Activated CD4-positive, alpha-beta T cell treated with anti-CD3 and anti-CD28 coated beads, Interleukin-2, amount 10 ng/mL, durations not matched to agents 7 days and 5 days (primary cell): ENCODE measurements around the gene SMG6. TPM values are rescaled to one million over a fixed set of nuclear protein-coding genes. Genes with fewer than 3 reads are reported as not detected.
A peak's percentile ranks its signal among the peaks of the same experiment; 100 is the strongest.

Experiments
- CTCF ChIA-PET: fragments of 350-600 bp; sonication (Branson Sonifier 250); formaldehyde crosslinking; loops from one replicate; lab custom pipeline; 2021; ENCODE audit warnings: antibody characterized with exemption; lab: Charles Lee
- POLR2A ChIA-PET: fragments of 350-600 bp; sonication (Branson Sonifier 250); formaldehyde crosslinking; loops from one replicate; lab custom pipeline; 2021; ENCODE audit warnings: antibody characterized with exemption; lab: Charles Lee
- DNase-seq: peaks from one replicate; pipeline ENCODE4 v3.0.0-alpha.2; 2020
- H3K27ac Mint-ChIP-seq: one replicate; pipeline ENCODE4 v1.8.0; 2021; ENCODE audit warnings: mild to moderate bottlenecking, moderate library complexity, mixed read lengths
- H3K27me3 Mint-ChIP-seq: one replicate; pipeline ENCODE4 v1.8.0; 2021; ENCODE audit warnings: mixed read lengths
- H3K36me3 Mint-ChIP-seq: one replicate; pipeline ENCODE4 v1.8.0; 2021; ENCODE audit warnings: low read depth, mixed read lengths
- H3K4me1 Mint-ChIP-seq: one replicate; pipeline ENCODE4 v1.8.0; 2021; ENCODE audit warnings: mixed read lengths
- H3K4me3 Mint-ChIP-seq: one replicate; pipeline ENCODE4 v1.8.0; 2021; ENCODE audit warnings: mild to moderate bottlenecking, moderate library complexity, mixed read lengths
- H3K9me3 Mint-ChIP-seq: one replicate; pipeline ENCODE4 v1.8.0; 2021; ENCODE audit warnings: mixed read lengths
- total RNA-seq, 2 experiments: library from RNA; stranded (reverse); gene quantifications; one replicate each; pipeline ENCODE4 v1.2.3, GENCODE V29; 2021

Gene SMG6
- total RNA-seq, 2 experiments from 2014 or later, result 44.3 to 51.1 TPM

- H3K27ac Mint-ChIP-seq, result no peak overlapping the region
- CTCF ChIA-PET, result no interaction called here
- no peak overlapping the region for H3K4me3 Mint-ChIP-seq
- H3K27me3 Mint-ChIP-seq, result peaks cover under 1% of the 10 kb centered on the region
- H3K9me3 Mint-ChIP-seq, result no peaks in the 10 kb centered on the region
- no peak for DNase-seq
- peaks cover 17% of the 10 kb centered on the region for H3K4me1 Mint-ChIP-seq
- POLR2A ChIA-PET, result no interaction called here
- peaks cover 2% of the 10 kb centered on the region for H3K36me3 Mint-ChIP-seq
Measured at GRCh38 chr17:2034157-2034556, 269.4 kb downstream of the SMG6 start.

- no peak overlapping the region for H3K4me3 Mint-ChIP-seq
- no peaks in the 10 kb centered on the region for H3K9me3 Mint-ChIP-seq
- DNase-seq, result no peak
- ChIA-PET POLR2A (no interaction called here), CTCF (no interaction called here)
- peaks cover 2% of the 10 kb centered on the region for H3K36me3 Mint-ChIP-seq
- peaks cover 17% of the 10 kb centered on the region for H3K4me1 Mint-ChIP-seq
- peaks cover 11% of the 10 kb centered on the region for H3K27me3 Mint-ChIP-seq
- H3K27ac Mint-ChIP-seq, result no peak overlapping the region
Measured at GRCh38 chr17:2033153-2033552, 270.4 kb downstream of the SMG6 start.

DNA sequence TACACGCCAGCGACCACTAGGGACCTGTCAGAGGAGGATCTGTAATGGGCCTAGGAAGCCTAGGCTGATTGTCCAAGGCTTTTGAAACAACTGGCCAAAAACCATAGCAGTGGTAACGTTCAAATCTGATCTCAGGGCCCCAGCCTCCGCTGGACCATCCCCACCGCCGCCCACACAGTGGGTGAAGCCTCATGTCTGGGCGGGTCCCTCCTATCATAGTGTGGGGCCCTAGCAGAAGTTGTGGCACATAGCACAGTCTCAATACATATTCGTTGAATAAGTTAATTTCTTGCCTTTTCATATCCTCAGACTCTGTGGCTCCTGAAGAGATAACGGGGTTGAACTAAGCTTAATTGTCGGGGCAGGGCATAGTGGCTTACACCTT lies 272.8 kb downstream of the SMG6 start:
- H3K4me1 Mint-ChIP-seq, result peaks cover 22% of the 10 kb centered on the region
- peak overlapping the region; percentile 88 for H3K27ac Mint-ChIP-seq
- POLR2A ChIA-PET, result no interaction called here
- peaks cover 32% of the 10 kb centered on the region for H3K27me3 Mint-ChIP-seq
- CTCF ChIA-PET, result interaction anchor here (1.3 kb wide), 1 partner anchor 11 kb away, joined by 6 read pairs; the partner anchor contains the start of gene OVCA2
- H3K9me3 Mint-ChIP-seq, result no peaks in the 10 kb centered on the region
- H3K36me3 Mint-ChIP-seq, result peaks cover 3% of the 10 kb centered on the region
- peak overlapping the region; percentile 95 for H3K4me3 Mint-ChIP-seq
- no peak for DNase-seq

DNA sequence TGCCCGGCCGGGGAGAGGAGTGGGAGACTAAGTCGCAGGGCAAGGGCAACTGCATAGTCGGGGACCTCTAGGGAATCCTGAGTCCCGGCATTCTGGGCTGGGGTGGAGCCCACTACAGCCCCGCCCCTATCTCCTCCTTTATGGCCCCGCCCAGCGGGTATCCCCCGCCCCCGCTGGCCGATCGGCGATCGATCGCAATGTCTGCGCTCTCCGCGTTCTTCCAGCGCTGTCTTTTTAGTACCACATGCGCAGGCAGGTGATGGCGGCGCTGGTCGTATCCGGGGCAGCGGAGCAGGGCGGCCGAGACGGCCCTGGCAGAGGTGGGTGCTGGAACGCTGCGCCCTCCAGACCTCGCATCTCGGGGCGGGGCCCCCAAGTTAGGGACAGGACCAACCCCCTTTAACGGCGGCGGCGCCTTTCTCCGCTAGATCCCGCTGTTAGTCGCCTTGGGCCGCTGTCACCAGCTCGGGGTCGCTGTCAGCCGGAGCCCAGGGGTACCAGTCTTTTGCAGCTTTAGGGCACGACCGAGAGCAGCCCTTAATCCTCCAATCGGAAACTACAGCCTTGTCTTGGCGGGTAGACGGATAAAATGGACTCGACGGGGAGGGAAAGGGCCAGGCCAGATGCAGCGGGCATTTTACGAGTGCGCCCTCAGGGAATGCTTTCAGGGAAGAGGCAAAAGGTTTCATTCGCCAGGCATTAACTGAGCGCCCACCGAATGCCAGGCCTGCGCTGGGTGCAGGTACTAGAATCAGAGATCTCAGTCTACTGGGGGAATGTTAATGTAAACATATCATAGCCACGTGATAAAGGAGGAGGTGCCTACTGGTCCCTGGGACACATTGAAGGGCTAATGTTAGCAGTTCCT lies 273.4 kb downstream of the SMG6 start, which contains the start of gene DPH1:
Gene DPH1, plus strand, starts transcription at position 243 of the 868 bp plus-strand sequence. Its CDS starts 17 bp downstream, at position 260.
- H3K4me1 Mint-ChIP-seq, result peaks cover 26% of the 10 kb centered on the region

GRCh38 chr17:2028737-2029136 lies 274.8 kb downstream of the SMG6 start:
- Mint-ChIP-seq H3K9me3 (no peaks in the 10 kb centered on the region), H3K27ac (peak overlapping the region; percentile 57), H3K36me3 (peaks cover 3% of the 10 kb centered on the region), H3K4me3 (no peak overlapping the region), H3K27me3 (peaks cover 41% of the 10 kb centered on the region), H3K4me1 (peaks cover 28% of the 10 kb centered on the region)
- CTCF ChIA-PET, result interaction anchor here (1.5 kb wide), 1 partner anchor 9 kb away, joined by 4 read pairs; no protein-coding TSS in a partner anchor
- POLR2A ChIA-PET, result no interaction called here
- DNase-seq, result no peak

More for the DNA sequence above, 273.4 kb downstream of the SMG6 start, which contains the start of gene DPH1:
- H3K27ac Mint-ChIP-seq, result peak within 1 kb of the TSS; percentile 88
- ChIA-PET POLR2A (no interaction called here), CTCF (interaction anchor here (1.3 kb wide), 1 partner anchor 12 kb away, joined by 6 read pairs; the partner anchor contains the start of gene OVCA2)
- no peaks in the 10 kb centered on the region for H3K9me3 Mint-ChIP-seq
- peak within 1 kb of the TSS; percentile 95 for H3K4me3 Mint-ChIP-seq
- DNase-seq, result peak; percentile 90
- H3K36me3 Mint-ChIP-seq, result peaks cover 3% of the 10 kb centered on the region
- peaks cover 37% of the 10 kb centered on the region for H3K27me3 Mint-ChIP-seq

- no peak for DNase-seq
- Mint-ChIP-seq H3K36me3 (peaks cover 3% of the 10 kb centered on the region), H3K27ac (no peak overlapping the region), H3K4me3 (no peak overlapping the region), H3K9me3 (no peaks in the 10 kb centered on the region), H3K27me3 (peaks cover 44% of the 10 kb centered on the region), H3K4me1 (peaks cover 28% of the 10 kb centered on the region)
- POLR2A ChIA-PET, result no interaction called here
- CTCF ChIA-PET, result interaction anchor here (1.5 to 2.4 kb wide), 2 partner anchors 8 to 30 kb away, joined by 4 to 7 read pairs; no protein-coding TSS in a partner anchor
Measured at GRCh38 chr17:2028234-2028614, 275.4 kb downstream of the SMG6 start.

DNA sequence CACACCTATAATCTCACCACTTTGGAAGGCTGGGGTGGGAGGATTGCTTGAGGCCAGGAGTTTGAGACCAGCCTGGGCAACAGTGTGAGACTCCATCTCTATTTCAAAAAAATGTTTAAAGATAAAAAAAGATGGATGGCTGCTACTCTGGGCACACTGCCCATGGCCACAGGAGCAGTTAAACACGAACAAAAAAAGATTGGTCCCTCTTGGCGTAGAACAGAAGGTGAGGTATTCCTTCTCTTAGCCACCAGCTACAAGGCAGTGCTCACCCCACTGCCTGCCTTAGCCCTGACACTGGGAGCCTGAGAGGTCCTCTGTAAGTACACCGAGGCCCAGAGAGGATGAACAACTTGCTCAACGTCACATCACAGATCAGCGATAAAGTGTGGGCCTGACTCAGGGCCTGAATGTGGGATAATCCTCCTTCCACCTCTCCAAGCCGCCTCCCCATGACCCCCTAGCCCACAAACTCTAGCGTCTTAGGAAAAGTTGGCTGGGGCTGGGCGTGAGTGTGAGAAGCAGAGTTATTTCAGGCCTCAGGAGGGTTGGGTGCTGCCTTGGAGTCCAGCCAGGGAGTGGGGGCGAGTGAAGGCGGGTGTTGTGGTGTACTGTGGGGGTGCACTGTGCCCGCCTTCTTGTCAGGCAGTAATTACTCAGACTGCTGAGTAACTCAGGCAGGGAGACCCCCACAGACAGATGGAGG lies 275.9 kb downstream of the SMG6 start:
- peaks cover 30% of the 10 kb centered on the region for H3K4me1 Mint-ChIP-seq
- DNase-seq, result no peak
- ChIA-PET CTCF (interaction anchor here (1.5 to 2.4 kb wide), 2 partner anchors 8 to 31 kb away, joined by 4 to 7 read pairs; no protein-coding TSS in a partner anchor), POLR2A (no interaction called here)
- H3K27ac Mint-ChIP-seq, result no peak overlapping the region
- H3K36me3 Mint-ChIP-seq, result peaks cover 3% of the 10 kb centered on the region
- H3K9me3 Mint-ChIP-seq, result no peaks in the 10 kb centered on the region
- H3K4me3 Mint-ChIP-seq, result no peak overlapping the region
- H3K27me3 Mint-ChIP-seq, result peaks cover 49% of the 10 kb centered on the region

- DNase-seq, result no peak
- H3K27ac Mint-ChIP-seq, result no peak overlapping the region
- ChIA-PET CTCF (interaction anchor here (0.7 to 2.4 kb wide), 9 partner anchors 13 to 309 kb away, joined by 3 to 7 read pairs (median 4); partner anchors contain the start of gene HIC1), POLR2A (no interaction called here)
- no peaks in the 10 kb centered on the region for H3K9me3 Mint-ChIP-seq
- H3K27me3 Mint-ChIP-seq, result peaks cover 63% of the 10 kb centered on the region
- peaks cover 21% of the 10 kb centered on the region for H3K4me1 Mint-ChIP-seq
- peak overlapping the region; percentile 74 for H3K4me3 Mint-ChIP-seq
- H3K36me3 Mint-ChIP-seq, result peaks cover 3% of the 10 kb centered on the region
Measured at GRCh38 chr17:2025622-2026309, 277.8 kb downstream of the SMG6 start.

GRCh38 chr17:2025220-2025621 lies 278.4 kb downstream of the SMG6 start, which contains the start of gene RTN4RL1:
Gene RTN4RL1, minus strand, starts transcription at chr17:2025334. Its CDS starts 469 bp downstream, at chr17:2024865.
- Mint-ChIP-seq H3K4me1 (peaks cover 18% of the 10 kb centered on the region), H3K36me3 (peaks cover 3% of the 10 kb centered on the region), H3K9me3 (no peaks in the 10 kb centered on the region), H3K4me3 (peak within 1 kb of the TSS; percentile 74), H3K27ac (no peak within 1 kb of the TSS), H3K27me3 (peaks cover 66% of the 10 kb centered on the region)
- POLR2A ChIA-PET, result no interaction called here
- CTCF ChIA-PET, result interaction anchor here (0.7 to 2.4 kb wide), 8 partner anchors 14 to 309 kb away, joined by 3 to 6 read pairs (median 4); partner anchors contain the start of gene HIC1
- DNase-seq, result peak; percentile 85

- Mint-ChIP-seq H3K4me3 (no peak overlapping the region), H3K9me3 (no peaks in the 10 kb centered on the region), H3K27me3 (peaks cover 71% of the 10 kb centered on the region), H3K27ac (no peak overlapping the region), H3K36me3 (peaks cover 3% of the 10 kb centered on the region), H3K4me1 (peaks cover 15% of the 10 kb centered on the region)
- ChIA-PET POLR2A (no interaction called here), CTCF (interaction anchor here (0.6 to 2.4 kb wide), 8 partner anchors 14 to 308 kb away, joined by 3 to 6 read pairs (median 3); partner anchors contain the start of gene HIC1)
- DNase-seq, result no peak
Measured at GRCh38 chr17:2024572-2025219, 278.9 kb downstream of the SMG6 start.

GRCh38 chr17:2023692-2024571 lies 279.7 kb downstream of the SMG6 start:
- Mint-ChIP-seq H3K4me3 (no peak overlapping the region), H3K4me1 (peaks cover 13% of the 10 kb centered on the region), H3K9me3 (no peaks in the 10 kb centered on the region), H3K36me3 (peaks cover 3% of the 10 kb centered on the region), H3K27ac (no peak overlapping the region), H3K27me3 (peaks cover 74% of the 10 kb centered on the region)
- DNase-seq, result peak; percentile 44
- CTCF ChIA-PET, result interaction anchor here (1.3 to 2.4 kb wide), 3 partner anchors 15 to 115 kb away, joined by 3 to 6 read pairs (median 6); partner anchors contain the start of gene HIC1
- POLR2A ChIA-PET, result no interaction called here
